Activated naive CD8-positive, alpha-beta T cell (primary cell): ENCODE measurements around the gene ZNF497.
"Not testable (repeated sequence)": the region's sequence is repeated elsewhere in the genome, so short reads cannot be mapped to it uniquely, and the experiment has no call there.

ENCODE experiments used
- H3K27ac Mint-ChIP-seq: one replicate; pipeline ENCODE4 v1.8.0; 2021; ENCODE audit warnings: mixed read lengths
- H3K27me3 Mint-ChIP-seq: one replicate; pipeline ENCODE4 v1.8.0; 2021; ENCODE audit warnings: mixed read lengths
- H3K36me3 Mint-ChIP-seq: one replicate; pipeline ENCODE4 v1.8.0; 2021; ENCODE audit warnings: mixed read lengths
- H3K4me1 Mint-ChIP-seq: one replicate; pipeline ENCODE4 v1.8.0; 2021; ENCODE audit warnings: low read depth, mixed read lengths
- H3K4me3 Mint-ChIP-seq: one replicate; pipeline ENCODE4 v1.8.0; 2021; ENCODE audit warnings: mild to moderate bottlenecking, mixed read lengths
- H3K9me3 Mint-ChIP-seq: one replicate; pipeline ENCODE4 v1.8.0; 2021; ENCODE audit warnings: low read depth, mixed read lengths

Gene ZNF497

GRCh38 chr19:58382997-58383603 lies 20.5 kb upstream of the ZNF497 start:
- Mint-ChIP-seq H3K27me3 (no peaks in the 10 kb centered on the region), H3K9me3 (no peaks in the 10 kb centered on the region), H3K27ac (peak overlapping the region; percentile 41), H3K4me1 (peaks cover 31% of the 10 kb centered on the region), H3K36me3 (peaks cover 3% of the 10 kb centered on the region), H3K4me3 (peak overlapping the region; percentile 52)

- H3K4me1 Mint-ChIP-seq: peaks cover 26% of the 10 kb centered on the region
- H3K27ac Mint-ChIP-seq: peak overlapping the region; percentile 85
- H3K4me3 Mint-ChIP-seq: peak overlapping the region; percentile 96
- H3K9me3 Mint-ChIP-seq: no peaks in the 10 kb centered on the region
- no peaks in the 10 kb centered on the region for H3K36me3 Mint-ChIP-seq
- no peaks in the 10 kb centered on the region for H3K27me3 Mint-ChIP-seq
Measured at GRCh38 chr19:58381460-58382212, 19.1 kb upstream of the ZNF497 start.

- Mint-ChIP-seq H3K4me1 (peaks cover 26% of the 10 kb centered on the region), H3K4me3 (peak within 1 kb of the TSS; percentile 96)
Measured at GRCh38 chr19:58380662-58381459, 18.3 kb upstream of the ZNF497 start, which contains the start of gene ZNF837. TSS of gene ZNF837 (minus strand) at chr19:58381030. CDS start at chr19:58369332, 11,698 bp downstream.

GRCh38 chr19:58380037-58380661 lies 17.6 kb upstream of the ZNF497 start:
- Mint-ChIP-seq H3K27ac (peak overlapping the region; percentile 95), H3K27me3 (no peaks in the 10 kb centered on the region), H3K4me3 (peak overlapping the region; percentile 96), H3K9me3 (no peaks in the 10 kb centered on the region), H3K4me1 (peaks cover 21% of the 10 kb centered on the region), H3K36me3 (no peaks in the 10 kb centered on the region)

More at GRCh38 chr19:58380662-58381459, 18.3 kb upstream of the ZNF497 start, which contains the start of gene ZNF837:
- H3K36me3 Mint-ChIP-seq: no peaks in the 10 kb centered on the region
- no peaks in the 10 kb centered on the region for H3K9me3 Mint-ChIP-seq
- peak within 1 kb of the TSS; percentile 95 for H3K27ac Mint-ChIP-seq
- H3K27me3 Mint-ChIP-seq: no peaks in the 10 kb centered on the region

GRCh38 chr19:58379246-58379645 lies 16.7 kb upstream of the ZNF497 start:
- Mint-ChIP-seq H3K36me3 (no peaks in the 10 kb centered on the region), H3K4me3 (peak overlapping the region; percentile 96), H3K9me3 (no peaks in the 10 kb centered on the region), H3K27me3 (no peaks in the 10 kb centered on the region), H3K27ac (peak overlapping the region; percentile 95), H3K4me1 (peaks cover 19% of the 10 kb centered on the region)

GRCh38 chr19:58376724-58377123 lies 14.2 kb upstream of the ZNF497 start:
- not testable (repeated sequence) for H3K27ac Mint-ChIP-seq, H3K27me3 Mint-ChIP-seq, H3K36me3 Mint-ChIP-seq, H3K9me3 Mint-ChIP-seq, H3K4me3 Mint-ChIP-seq
- H3K4me1 Mint-ChIP-seq: peaks cover 15% of the 10 kb centered on the region

GRCh38 chr19:58374200-58374599 lies 11.6 kb upstream of the ZNF497 start:
- Mint-ChIP-seq H3K36me3 (no peaks in the 10 kb centered on the region), H3K27ac (no peak overlapping the region), H3K4me1 (no peaks in the 10 kb centered on the region), H3K4me3 (no peak overlapping the region), H3K9me3 (no peaks in the 10 kb centered on the region), H3K27me3 (no peaks in the 10 kb centered on the region)

- H3K4me3 Mint-ChIP-seq: no peak overlapping the region
- no peaks in the 10 kb centered on the region for H3K27me3 Mint-ChIP-seq
- no peaks in the 10 kb centered on the region for H3K9me3 Mint-ChIP-seq
- no peaks in the 10 kb centered on the region for H3K36me3 Mint-ChIP-seq
- no peaks in the 10 kb centered on the region for H3K4me1 Mint-ChIP-seq
- no peak overlapping the region for H3K27ac Mint-ChIP-seq
Measured at GRCh38 chr19:58372311-58373133, 10.0 kb upstream of the ZNF497 start.

- Mint-ChIP-seq H3K36me3 (no peaks in the 10 kb centered on the region), H3K9me3 (no peaks in the 10 kb centered on the region), H3K4me1 (no peaks in the 10 kb centered on the region), H3K27ac (no peak overlapping the region), H3K27me3 (no peaks in the 10 kb centered on the region), H3K4me3 (no peak overlapping the region)
Measured at GRCh38 chr19:58368561-58369360, 6.2 kb upstream of the ZNF497 start.

GRCh38 chr19:58367698-58368454 lies 5.3 kb upstream of the ZNF497 start:
- no peaks in the 10 kb centered on the region for H3K36me3 Mint-ChIP-seq
- no peaks in the 10 kb centered on the region for H3K27me3 Mint-ChIP-seq
- peaks cover under 1% of the 10 kb centered on the region for H3K4me1 Mint-ChIP-seq
- no peaks in the 10 kb centered on the region for H3K9me3 Mint-ChIP-seq
- no peak overlapping the region for H3K4me3 Mint-ChIP-seq
- no peak overlapping the region for H3K27ac Mint-ChIP-seq

GRCh38 chr19:58366585-58367430 lies 4.3 kb upstream of the ZNF497 start:
- H3K4me1 Mint-ChIP-seq: peaks cover 4% of the 10 kb centered on the region
- no peaks in the 10 kb centered on the region for H3K27me3 Mint-ChIP-seq
- H3K27ac Mint-ChIP-seq: no peak overlapping the region
- H3K36me3 Mint-ChIP-seq: no peaks in the 10 kb centered on the region
- H3K4me3 Mint-ChIP-seq: no peak overlapping the region
- no peaks in the 10 kb centered on the region for H3K9me3 Mint-ChIP-seq

GRCh38 chr19:58364146-58364545 lies 1.6 kb upstream of the ZNF497 start:
- no peak overlapping the region for H3K27ac Mint-ChIP-seq
- no peaks in the 10 kb centered on the region for H3K36me3 Mint-ChIP-seq
- H3K4me3 Mint-ChIP-seq: no peak overlapping the region
- H3K9me3 Mint-ChIP-seq: no peaks in the 10 kb centered on the region
- no peaks in the 10 kb centered on the region for H3K27me3 Mint-ChIP-seq
- peaks cover 9% of the 10 kb centered on the region for H3K4me1 Mint-ChIP-seq
